NCI-H2081 (cell line): Measurements from ENCODE around the gene TNFAIP8.

Experiments
- DNase-seq, 2 experiments: peaks; one replicate each; lab custom pipeline; 2025; lab: John Stamatoyannopoulos, UW

Gene TNFAIP8

DNA sequence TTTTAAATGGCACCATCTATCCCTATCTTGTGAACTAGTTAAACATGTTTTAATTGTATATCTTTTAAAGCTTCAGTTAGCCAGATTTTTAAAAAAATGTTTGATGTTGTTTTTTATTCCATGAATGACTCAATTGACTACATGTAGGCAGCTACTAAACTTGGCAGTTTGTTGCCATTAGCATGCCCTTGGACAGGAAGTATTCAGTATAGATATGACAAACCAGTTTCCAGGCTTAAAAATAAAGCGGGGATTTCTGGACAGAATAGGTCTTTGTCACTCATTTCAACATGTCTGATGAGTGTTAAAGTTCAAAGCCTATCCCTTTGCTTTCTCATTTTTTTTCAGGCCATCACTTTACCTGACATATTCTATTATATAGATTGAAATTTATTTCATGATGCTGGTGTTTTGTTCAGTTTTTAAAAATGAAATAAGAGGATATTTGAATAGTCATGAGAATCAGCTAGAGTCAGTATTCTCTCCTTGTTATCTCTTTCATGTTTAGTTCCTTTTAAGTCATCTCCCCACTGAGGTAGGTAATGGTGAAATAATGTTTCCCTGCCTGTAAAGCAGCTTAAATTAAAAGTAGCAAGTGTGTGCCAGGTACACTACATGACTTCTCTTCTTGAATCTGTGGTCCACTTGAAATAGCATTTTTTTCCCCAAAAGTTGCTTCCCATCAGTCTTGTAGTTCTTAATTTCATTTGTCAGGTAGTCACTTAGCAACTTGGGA lies 11.9 kb downstream of the TNFAIP8 start:
- DNase-seq = no peak

DNA sequence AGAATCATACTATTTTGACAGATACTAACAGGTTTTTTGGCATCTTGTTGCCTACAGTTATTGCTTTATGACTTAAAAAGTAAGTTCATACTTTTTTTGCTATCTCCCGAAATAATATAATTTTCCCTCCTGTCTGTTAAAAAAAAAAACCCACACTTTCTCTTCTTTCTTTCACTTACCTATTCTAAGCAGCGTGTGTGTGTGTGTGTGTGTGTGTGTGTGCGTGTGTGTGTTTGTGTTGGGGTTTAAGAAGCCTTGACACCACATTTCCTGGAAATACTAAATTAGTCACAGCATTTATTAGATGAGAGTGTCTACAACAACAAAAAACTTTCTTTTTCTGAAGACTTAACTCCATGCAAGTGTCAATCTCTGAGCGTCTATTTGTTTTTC lies 12.4 kb downstream of the TNFAIP8 start:
- DNase-seq = no peak

DNA sequence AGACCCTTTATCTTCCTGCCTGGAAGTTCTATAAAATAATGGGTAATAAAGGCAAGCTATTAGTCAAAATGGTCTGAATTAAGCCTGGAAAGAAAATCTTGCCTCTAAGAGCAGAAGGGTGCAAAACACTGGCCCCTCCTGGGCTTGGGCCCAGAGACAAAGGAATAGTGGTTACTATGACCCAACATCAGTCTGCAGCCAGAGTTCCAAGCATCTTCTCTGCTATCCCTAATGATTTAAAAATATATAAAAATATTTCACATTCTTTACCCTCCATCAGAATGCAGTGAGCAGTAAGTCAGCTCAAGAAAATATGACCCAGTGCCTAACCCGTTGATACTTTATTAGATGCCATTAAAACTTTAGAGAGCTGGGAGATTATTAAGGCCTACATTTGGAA lies 14.7 kb downstream of the TNFAIP8 start:
- DNase-seq = no peak

DNA sequence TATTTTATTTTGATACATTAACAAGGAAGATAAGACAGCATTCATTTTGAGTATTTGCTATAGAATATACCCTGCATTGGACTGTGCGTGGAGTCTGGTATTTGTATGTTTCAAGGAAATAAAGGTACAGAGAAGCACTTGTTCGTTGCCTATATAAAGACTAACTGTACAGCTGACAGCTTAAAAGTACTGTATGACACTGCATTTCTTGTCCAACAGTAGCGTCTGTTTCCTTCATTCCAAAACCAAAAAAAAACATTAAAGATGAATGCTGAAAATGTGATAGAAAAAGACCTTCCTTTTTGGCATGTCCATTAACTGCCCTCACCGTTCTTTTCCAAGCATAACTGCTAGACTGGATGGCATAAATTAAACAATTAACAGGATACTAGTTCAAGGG lies 15.3 kb downstream of the TNFAIP8 start:
- no peak for DNase-seq

DNA sequence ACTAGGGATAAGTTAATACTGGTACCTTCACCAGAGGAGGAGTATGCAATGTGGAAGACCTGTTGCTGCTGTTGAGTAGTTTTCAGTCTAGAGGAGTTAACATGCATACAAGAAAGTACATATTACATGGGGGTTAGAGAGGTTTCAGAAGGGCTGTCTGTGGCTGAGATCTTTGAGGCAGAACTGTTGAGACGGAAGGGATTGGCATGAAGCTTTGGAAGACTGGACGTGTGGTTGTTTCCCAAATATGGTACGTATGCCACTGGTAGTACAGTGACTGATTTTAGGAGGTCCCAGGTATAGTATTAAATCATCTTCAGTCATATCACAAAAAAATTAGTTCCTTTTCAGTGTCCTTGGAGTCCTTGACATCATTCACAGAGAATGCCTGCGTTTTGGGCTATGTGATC lies 17.6 kb downstream of the TNFAIP8 start:
- no peak for DNase-seq

DNA sequence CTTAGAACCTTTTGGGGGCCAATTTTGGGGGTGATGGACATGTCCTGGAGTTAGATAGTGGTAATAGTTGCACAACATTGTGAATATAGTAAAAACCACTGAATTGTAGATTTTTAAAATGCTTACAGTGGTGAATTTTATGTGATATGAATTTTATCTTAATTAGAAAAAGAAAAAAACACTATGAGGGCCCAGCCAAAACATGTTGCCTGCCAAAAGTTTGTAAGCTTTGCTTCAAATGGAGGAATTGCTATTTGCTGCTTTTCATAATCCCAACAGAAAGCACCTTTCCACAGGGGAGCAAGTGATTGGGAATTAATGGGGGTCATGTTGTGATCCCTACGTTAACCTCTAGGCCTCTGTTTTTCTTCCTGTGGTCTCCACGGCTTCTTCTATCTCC lies 19.1 kb downstream of the TNFAIP8 start:
- DNase-seq = no peak

DNA sequence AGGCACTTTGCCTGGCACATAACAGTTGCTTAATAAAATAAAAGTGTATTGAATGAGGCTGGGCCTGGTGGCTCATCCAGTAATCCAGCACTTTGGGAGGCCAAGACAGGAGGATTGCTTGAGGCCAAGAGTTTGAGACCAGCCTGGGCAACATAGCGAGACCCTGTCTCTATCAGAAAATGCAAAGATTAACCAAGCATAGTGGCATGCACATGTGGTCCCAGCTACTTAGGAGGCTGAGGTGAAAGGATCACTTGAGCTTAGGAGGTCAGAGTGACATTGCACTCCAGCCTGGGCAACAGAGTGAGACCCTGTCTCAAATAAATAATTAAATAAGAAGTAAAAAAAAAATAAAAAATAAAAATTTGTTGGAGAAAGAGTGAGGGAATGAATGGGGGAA lies 21.2 kb downstream of the TNFAIP8 start:
- no peak for DNase-seq

DNA sequence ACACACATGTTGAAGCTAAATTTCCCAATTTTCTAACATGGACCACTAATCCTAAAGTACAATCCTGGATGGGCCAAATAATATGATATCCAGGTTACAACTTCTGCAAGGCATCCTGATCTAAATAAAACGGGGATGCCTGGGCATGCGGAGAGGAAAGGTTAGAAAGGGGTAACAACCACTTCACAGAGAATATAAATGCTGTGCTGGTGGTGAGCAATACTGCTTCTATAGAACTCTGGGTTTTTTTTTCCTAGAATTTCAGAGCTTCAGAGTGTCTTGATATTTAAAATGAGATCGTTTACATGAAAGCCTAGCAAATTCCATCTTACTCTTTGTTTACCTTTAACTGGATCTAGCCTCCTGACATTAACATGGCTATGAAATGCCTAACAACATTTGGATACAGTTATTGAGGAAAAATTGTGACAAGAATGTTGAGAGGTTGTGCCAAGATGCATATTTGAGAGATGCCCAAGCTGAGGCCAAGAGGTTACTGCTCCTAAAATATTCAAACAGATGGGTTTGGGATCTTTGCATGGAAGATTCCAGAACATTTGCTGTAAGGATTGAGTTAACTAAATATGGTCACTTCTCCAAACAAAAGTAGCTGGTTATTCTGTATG lies 22.4 kb downstream of the TNFAIP8 start:
- DNase-seq = no peak

DNA sequence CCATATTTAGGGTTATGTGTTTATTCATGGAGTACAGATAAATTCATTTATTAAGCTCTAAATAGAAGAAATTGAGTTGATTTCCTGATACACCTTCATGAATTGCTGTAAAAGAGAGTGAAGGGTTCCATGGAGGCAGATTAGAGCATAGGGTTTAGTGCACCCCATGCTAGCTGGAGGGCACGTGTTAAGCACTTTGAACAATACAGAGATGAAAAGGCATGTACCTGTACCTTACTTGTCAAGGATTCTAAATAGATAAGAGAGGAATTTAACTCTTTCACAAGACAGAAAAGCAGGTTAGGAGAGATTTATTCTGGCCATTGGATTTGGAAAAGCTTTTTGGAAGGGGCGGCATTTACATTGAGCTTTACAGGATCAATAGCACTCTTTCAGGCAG lies 23.3 kb downstream of the TNFAIP8 start:
- no peak for DNase-seq

DNA sequence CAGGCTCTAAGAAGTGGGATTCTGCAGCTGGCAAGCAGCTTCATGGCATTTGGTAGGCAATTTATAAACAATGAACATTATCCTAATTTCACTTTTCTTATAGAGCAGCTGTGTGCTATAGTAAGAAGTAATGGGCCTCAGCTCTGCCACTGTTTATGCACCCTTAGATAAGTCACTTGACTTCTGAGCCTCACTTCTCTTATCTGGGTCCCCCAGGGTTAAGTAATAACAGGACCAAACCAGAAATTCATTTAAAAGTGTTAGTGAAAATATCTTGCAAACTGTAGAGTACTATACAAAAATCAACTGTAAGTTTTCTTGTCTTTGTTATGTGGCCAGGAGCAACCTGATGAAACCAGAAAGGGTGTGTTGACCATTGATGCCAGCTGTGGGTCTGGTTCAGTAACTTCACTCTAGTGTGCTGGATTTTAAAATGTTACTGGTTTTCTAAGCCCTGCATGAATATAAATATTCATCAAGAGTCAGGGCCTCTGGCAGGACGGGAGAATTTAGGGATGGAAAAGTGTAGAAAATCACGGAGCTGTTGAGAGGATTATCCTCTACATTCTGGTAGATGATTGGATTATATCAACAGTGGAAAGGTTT lies 24.2 kb downstream of the TNFAIP8 start:
- no peak for DNase-seq

DNA sequence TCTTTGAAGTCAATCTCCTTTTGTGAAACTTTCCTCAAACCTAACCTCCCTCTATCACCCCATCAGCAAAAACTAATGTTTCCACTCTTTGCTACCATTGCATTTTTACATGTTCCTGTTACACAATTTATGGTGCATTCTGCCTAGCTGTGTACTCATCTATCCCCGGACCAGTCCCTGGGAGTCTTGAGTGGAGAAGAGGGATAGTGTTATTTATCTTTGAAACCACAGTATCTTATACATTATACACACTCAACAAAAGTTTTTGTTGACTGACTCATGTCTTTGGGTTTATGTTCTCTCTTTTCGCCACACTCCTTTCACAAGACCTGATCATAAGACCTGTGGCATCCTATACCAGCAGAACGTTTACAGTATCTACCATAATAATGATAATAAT lies 26.4 kb downstream of the TNFAIP8 start:
- no peak for DNase-seq

DNA sequence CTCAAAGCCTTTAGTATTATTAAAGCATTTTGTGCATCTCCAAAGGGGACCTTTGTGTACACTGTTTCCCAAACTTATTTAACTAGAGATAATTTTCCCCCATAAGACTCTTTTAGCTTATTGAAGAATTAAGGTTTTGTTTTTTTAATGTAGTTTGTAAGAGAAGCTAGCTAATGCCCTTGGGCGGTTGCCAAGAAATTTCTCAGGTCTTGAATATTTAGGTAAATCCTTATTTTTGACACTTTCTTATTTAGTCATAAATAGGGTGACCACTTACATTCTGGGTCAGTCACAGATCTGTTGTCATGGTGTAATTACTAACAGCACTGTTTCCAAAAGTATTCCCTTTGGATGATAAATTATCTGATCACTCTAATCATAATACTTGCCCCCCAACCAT lies 27.2 kb downstream of the TNFAIP8 start:
- no peak for DNase-seq

DNA sequence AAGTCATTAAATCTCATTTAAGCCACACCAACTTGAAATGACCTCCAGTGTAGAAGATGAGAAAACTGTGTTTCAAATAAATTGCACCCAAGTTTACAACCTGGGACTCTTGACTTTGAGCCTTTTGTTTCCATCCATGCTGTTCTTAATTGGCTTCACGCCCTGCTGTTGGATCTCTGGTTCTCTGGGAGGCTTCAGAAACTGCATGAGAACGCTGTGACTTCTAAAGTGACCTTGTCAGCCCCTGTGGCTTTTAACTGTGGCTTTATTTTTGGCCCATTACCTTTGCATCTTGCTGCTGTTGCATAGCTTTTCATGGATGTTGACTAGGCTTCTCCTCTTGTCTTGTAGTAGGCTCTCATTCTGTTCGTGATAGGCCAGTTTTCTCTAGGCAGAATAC lies 29.3 kb downstream of the TNFAIP8 start:
- DNase-seq = no peak

DNA sequence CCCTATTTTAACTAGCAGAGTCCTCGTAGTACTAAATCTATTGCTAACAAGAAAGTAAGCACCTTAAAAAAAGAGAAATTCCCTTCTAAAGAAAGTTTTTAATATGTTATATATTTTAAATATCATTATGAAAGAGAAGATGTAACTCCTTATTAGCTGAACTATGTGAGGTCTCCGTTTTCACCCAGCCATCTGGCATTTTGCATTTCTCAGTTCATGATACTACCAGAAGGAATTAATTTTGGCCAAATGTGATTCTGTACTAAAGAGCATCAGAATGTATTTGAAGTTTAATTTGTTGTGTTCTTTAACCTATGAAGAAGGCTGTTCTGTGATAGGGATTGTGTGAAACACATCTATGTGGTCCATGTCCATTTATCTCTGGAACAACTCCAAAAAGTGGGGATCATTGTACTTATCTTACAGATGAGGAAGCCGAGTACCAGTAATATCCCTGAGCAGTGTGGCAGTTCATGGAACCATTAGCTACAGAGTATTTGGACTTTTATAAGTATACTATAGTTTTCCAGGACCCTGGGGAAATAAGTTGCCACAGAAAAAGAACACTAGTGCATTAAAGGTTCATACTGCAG lies 29.8 kb downstream of the TNFAIP8 start:
- no peak for DNase-seq

DNA sequence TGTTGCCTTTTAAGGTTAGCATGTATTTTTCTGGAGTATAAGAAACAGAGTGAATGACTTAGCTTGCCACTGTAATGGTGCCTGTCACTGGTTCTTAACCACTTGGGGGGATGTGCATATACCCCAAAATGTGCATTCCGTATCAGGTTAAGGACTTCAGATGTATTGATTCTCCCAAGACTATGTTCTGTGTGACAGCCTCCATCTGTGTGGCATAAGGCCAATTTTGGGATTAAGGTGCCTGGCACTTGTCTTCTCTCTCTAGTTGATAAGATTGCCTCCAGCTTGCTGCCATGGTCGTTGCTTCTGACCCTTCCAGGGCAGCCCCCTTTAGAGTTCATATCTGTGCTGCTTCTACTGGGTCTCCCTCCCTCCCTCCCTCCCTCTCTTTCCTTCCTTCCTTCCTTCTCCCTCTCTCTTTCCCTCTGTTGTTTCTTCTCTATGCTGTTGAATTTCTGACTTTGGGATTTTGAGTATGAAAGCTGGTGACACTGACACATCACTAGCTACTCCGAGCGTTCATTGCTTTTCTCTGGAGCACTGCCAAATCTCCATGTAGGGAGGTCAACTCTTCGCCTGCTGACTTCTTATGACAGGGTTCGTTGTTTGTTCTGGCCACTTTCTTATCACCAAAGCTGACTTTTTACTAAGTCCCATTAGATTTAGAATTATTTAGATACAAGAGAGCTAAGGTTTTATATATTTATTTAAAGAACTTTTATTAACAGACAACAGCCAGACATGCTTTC lies 31.0 kb downstream of the TNFAIP8 start:
- DNase-seq = no peak

DNA sequence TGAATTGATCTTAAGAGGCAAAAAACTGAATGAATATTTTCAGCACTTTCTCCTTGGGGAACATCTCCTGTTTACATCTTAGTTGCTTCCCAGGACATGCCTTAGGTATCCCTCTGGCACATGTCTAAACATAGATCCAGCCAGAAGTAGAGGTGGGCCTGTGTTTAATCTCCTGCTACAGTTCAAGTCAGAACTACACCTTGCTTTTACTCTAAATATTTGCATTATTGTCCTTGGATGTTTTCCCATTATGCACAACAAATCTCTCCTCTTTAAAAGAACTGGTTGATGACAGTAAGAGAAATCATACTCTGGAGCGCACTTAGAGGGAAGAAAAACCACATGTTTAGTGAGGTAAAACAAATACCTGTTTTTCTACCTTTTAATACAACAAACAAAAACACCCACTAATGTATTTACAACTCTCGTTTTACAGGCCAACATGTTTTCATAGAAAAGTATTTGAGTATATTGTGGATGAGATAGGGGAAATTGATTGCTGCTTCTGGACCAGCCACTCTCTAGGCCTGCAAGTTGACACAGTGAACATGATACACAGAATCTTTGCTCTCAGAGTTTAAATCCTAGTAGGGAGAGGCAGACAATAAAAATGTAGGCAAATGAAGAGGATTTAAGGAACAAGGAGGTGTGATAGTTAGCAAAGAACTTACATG lies 32.3 kb downstream of the TNFAIP8 start:
- no peak for DNase-seq

DNA sequence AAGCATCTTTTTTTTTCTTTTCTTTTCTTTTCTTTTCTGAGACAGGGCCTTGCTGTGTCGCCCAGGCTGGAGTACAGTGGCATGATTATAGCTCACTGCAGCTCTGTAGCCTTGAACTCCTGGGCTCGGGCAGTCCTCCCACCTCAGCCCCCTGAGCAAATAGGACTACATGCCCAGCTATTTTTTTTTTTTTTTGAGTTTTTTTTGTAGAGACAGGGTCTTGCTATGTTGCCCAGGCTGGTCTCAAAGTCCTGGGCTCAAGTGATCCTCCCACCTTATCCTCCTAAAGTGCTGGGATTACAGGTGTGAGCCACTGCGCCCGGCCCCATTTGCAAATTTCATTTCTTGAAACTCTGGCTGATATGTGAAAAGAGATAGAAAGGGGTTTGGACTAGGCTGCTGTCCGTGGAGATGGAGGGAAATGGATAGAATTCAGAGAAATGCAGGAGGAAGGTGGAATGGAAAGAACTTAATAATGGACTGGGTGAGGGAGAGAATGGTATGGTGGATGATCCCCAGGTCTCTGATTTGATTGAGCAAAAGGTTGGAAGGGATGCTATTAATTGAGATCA lies 32.9 kb downstream of the TNFAIP8 start:
- no peak for DNase-seq

DNA sequence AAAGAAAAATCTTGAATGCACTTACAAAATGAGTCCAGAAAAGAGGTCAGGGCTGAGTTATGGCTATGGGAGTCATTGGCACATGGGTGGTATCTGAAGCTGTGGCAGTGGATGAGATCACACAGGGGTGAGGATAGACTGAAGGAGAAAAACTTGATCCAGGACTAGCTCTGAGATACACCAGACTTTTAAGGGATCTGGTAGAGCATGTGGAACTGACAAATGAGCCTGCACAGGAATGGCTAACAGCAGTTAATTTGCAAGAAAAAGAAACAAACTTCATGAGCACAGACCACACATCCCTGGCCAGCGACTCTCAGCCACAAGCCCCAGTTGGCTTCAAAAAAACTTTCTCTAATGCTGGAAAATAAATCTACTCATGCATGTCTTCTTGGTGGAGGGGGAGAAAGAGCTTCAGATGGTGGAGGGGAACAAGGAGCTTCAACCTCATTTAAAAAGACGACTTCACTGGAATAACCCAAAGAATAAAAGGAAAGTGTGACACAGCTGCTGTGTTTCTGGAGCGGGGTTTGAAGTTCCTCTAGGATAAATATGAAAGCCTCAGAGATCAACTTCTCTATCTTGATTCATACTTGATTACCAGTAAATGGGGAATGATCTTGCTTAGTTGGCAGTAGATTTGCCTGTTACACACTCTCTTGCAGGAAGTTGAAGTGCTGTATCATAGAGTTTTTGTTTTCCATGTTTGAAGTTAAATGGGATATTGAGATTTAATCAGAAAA lies 33.6 kb downstream of the TNFAIP8 start:
- no peak for DNase-seq

DNA sequence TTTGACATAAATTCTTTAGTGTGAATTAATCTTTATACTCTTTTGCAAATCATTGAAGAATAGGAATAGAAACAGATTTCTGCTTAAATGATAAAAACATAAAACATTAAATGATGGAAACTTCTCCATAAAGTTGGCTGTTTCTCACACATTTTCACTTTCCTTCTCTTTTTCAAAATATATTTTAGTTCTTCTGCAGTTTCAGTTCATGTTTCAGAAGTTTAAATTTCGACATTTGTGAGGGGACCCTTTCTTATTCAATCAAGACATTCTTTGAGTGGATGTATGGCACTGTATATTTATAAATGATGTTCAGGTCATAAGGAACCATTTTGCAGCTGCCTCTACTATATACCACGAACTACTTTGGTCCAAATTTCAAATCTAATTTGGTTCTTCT lies 34.6 kb downstream of the TNFAIP8 start:
- no peak for DNase-seq

DNA sequence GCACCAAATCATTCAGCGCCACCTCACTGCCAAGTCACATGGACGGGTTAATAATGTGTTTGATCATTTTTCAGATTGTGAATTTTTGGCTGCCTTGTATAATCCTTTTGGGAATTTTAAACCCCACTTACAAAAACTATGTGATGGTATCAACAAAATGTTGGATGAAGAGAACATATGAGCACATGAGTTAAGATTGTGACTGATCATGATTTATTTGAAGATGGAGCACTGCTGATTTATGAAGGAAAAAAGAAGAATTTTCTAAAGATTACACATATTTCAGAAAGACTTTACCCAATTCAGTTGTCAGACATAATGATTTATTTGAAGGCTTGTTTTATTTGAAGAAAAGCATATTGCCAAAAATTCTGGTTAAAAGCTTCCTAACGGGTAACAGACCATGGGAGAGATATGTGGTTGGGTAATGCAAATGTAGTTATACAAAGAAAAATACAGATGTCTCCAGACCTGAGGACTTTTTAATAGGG lies 37.4 kb downstream of the TNFAIP8 start:
- no peak for DNase-seq

DNA sequence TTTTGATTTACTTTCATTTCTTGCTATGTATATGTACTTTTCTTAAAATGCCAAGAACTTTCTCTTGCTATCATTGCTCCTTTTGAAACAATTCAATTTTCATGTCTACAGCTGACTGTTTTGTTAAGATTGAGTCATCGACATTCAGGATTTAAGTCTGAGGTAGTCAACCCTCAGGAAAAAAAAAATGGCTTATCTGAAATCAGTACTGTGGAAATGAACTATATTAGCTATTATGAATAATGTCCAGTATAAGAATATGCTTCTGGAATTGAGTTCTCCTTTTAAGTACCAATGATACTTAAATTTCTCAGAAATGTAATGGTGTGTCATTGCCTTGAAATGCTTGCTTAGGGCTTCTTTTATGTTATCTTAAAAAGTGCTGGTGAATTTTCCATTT lies 37.9 kb downstream of the TNFAIP8 start:
- DNase-seq = no peak
